ENCODE results near the gene SLC11A1.

SLC11A1 gene

DNA sequence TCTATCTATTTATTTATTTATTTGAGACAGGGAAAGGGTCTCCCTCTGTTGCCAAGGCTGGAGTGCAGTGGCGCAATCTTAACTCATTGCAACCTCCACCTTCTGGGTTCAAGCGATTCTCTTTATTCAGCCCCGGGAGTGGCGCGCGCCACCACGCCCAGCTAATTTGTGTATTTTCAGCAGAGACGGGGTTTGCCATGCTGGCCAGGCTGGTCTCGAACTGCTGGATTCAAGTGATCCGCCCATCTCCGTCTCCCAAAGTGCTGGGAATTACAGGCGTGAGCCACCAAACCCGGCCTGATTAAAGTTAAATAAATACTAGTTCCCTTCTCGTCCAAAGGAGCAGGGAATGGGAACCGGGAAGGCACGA lies 13.4 kb downstream of the SLC11A1 start:
- ChIA-PET CTCF (interaction anchor here (0.7 to 6.4 kb wide), 10 partner anchors 9 to 173 kb away, joined by 3 to 59 read pairs (median 5); partner anchors contain the start of genes AAMP, CATIP, PNKD and TMBIM1), POLR2A (interaction anchor here (1.3 kb wide), 1 partner anchor 10 kb away, joined by 3 read pairs; no protein-coding TSS in a partner anchor)
- no peak for TF ChIP-seq CTCF (IDR thresholded peaks at IDR 0.05; ENCODE audit: control extremely low read depth, extremely low read depth, low read depth, missing control alignments)
- no peak for DNase-seq (ENCODE audit: extremely low spot score)

DNA sequence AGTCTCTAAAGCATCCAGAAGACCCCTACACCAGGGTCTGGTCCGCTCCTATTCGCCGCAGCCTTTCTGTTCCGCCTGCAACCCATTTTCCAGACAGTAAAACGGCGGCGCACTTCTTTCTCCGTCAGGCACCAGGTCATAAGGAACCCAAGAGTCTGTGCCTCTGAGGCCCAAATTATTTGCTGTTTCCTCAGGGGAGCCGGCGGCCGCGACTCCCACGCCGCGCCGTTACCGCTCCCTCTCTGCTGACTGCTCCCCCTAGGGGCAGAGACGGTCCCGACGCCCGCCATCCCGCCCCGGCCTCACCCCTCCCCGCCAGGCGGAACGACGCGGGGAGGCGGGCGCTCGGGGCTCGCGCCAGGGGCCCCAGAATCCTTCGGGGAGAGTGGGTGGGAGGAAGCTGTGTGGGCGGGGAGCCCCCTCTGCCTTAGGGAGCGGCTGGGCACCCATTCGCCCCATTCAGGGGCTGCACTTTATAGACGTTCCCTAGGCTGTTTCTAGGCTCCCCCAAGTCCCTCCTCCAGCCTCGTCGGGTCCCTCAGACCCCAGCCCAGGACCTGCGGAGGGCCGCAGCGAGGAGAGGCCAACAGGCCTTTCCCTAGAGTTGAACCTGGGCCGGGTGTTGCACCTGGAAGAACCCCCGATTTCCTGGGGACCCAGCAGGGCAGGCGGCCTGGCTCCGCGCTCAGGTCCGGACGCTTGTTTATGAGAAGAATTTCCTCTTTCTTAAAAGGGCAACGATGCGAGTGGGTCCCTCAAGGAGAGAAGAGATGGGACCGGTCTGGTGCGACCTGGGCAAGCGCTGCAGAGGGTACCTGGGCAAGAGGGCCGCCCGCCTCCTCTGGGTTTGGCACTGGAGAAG lies 14.0 kb downstream of the SLC11A1 start:
- TF ChIP-seq CTCF (IDR thresholded peaks at IDR 0.05; ENCODE audit: control extremely low read depth, extremely low read depth, low read depth, missing control alignments): peak; percentile 77
- CTCF ChIA-PET: interaction anchor here (0.6 to 6.4 kb wide), 22 partner anchors 9 to 485 kb away, joined by 3 to 59 read pairs (median 4); partner anchors contain the start of genes AAMP, CATIP, PNKD and SLC11A1

DNA sequence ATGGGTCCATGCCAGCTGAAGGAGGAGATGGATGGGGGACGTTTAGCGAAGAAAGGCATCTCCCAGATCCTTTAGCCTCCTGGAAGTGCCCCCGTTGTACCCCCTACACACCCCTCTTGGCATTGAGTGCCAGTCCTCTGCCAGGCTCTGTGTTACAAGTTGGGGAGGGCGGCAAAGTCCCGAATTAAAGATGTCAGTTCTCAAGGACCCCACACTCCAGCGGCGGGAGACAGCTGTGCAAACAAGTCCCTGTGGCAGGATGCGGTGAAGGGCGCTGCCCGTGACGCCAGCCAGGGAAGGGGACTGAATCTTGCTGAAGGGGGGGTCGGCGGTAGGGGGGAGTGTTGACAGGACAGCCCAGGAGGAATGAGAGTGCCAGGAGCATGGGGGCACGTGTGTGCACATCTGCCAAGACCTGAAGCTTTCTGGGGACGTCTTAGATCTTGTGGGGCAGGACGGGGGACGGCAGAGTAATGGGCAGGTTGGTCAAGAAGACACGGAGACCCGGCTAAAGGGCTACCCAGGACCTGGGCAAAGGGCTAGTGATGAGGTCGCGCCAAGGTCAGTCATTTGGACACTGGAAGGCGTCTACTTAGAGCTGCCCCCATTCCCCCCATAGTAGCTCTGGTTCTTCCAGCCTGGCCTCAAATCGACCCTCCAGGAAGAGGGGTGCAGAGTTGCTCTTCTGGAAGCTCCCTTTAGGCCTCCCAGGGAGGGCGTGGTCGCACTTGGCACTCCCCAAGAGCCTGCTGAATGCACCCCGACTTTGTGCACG lies 14.8 kb downstream of the SLC11A1 start:
- ChIA-PET CTCF (interaction anchor here (0.6 to 6.4 kb wide), 21 partner anchors 8 to 484 kb away, joined by 3 to 59 read pairs (median 4); partner anchors contain the start of genes AAMP, CATIP, PNKD and SLC11A1), POLR2A (interaction anchor here (0.6 kb wide), 1 partner anchor 500 kb away, joined by 8 read pairs; no protein-coding TSS in a partner anchor)
- no peak for TF ChIP-seq CTCF (IDR thresholded peaks at IDR 0.05; ENCODE audit: control extremely low read depth, extremely low read depth, low read depth, missing control alignments)
- DNase-seq (ENCODE audit: extremely low spot score): no peak

More for the DNA sequence above, 14.0 kb downstream of the SLC11A1 start:
- POLR2A ChIA-PET: interaction anchor here (0.6 to 1.3 kb wide), 2 partner anchors 9 to 500 kb away, joined by 3 to 8 read pairs; no protein-coding TSS in a partner anchor
- peak; percentile 93 for DNase-seq (ENCODE audit: extremely low spot score)

DNA sequence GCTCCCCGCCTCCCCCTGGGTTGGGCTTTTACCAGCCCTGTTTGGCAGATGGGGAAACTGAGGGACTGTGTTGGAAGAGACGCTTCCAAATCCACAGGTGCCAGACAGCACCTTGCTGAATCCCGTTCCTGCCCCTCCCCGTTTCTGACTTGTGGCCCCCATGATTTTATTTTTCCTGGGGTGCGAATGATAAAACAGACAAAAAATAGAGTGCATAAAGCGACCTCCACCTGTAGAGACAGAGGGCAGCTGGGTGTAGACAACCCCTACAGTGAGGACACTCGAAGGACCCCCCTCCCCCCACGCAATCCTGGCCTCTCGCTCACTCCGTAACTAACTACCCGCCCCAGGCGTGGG lies 15.4 kb downstream of the SLC11A1 start:
- ChIA-PET POLR2A (no interaction called here), CTCF (interaction anchor here (1.7 to 6.4 kb wide), 3 partner anchors 15 to 125 kb away, joined by 4 to 59 read pairs (median 15); partner anchors contain the start of genes AAMP, PNKD and SLC11A1)
- no peak for DNase-seq (ENCODE audit: extremely low spot score)
- no peak for TF ChIP-seq CTCF (IDR thresholded peaks at IDR 0.05; ENCODE audit: control extremely low read depth, extremely low read depth, low read depth, missing control alignments)

DNA sequence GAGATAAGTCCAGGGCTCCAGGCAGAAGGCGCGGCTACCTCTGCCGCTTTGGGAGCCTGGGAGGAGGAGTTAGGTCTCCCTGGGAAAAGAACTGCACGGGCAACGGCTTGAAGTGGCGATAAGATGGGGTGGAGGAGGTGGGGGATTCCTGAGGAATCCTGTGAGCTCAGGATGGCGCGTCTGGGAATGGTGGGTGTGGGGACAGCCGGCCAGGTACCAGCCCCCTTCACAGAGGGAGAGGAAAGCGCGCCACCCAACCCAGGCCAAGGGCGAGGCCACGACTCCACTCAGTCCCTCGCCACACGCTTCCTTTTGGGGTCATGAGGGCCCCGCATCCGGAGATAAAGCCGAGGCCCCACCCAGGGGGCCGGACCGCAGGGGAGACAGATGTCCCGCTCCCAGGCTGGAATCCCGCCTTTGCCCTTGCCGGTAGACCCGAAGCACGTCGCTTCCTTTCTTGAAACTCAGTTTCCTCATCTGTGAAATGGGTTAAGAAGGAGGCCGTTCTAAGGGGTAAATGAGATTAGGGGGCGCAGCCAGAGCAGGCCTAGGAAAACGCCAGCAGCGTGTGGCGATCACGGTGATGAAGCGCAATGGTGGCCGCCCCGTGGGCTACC lies 15.9 kb downstream of the SLC11A1 start:
- TF ChIP-seq CTCF (IDR thresholded peaks at IDR 0.05; ENCODE audit: control extremely low read depth, extremely low read depth, low read depth, missing control alignments): peak; percentile 3
- DNase-seq (ENCODE audit: extremely low spot score): peak; percentile 75
- ChIA-PET CTCF (interaction anchor here (2.3 to 6.4 kb wide), 2 partner anchors 111 to 125 kb away, joined by 15 to 59 read pairs; partner anchors contain the start of genes AAMP and PNKD), POLR2A (no interaction called here)
